H1 (cell line): ENCODE results near the gene APP. TPM values are rescaled to one million over a fixed set of nuclear protein-coding genes. Genes with fewer than 3 reads are reported as not detected.

Experiments
- CTCF ChIA-PET: fragments of 300-600 bp; sonication (Branson Sonifier 250); formaldehyde crosslinking; loops from one replicate; lab custom pipeline; 2021; ENCODE audit not compliant: partially characterized antibody; lab: Charles Lee
- POLR2A ChIA-PET: fragments of 300-600 bp; sonication (Branson Sonifier 250); formaldehyde crosslinking; loops from one replicate; lab custom pipeline; 2021; ENCODE audit warnings: inconsistent platforms; ENCODE audit not compliant: partially characterized antibody; lab: Charles Lee
- DNase-seq, 2 experiments: peaks; one replicate each; pipeline versions ENCODE4 v3.0.0 to v3.0.0-alpha.2; 2010 to 2022; ENCODE audit warnings: low spot score in 2 of 2, low read depth in 1 of 2, mixed read lengths in 1 of 2
- FAIRE-seq: peaks from 2 replicates; lab custom pipeline; 2011; peaks lifted over from hg19 to GRCh38; lab: Jason Lieb, UNC
- H2AFZ ChIP-seq: 2 replicates; pipeline ENCODE4 v1.8.1; 2012; ENCODE audit warnings: low read length, inconsistent platforms
- H2AK5ac ChIP-seq: 2 replicates; pipeline ENCODE4 v1.6.1; 2013; ENCODE audit warnings: low read depth, low read length
- H2BK120ac ChIP-seq: replicated peaks from 2 replicates; pipeline ENCODE3; 2013; ENCODE audit warnings: low read depth, low read length, inconsistent platforms
- H2BK12ac ChIP-seq: 2 replicates; pipeline ENCODE4 v1.6.1; 2013; ENCODE audit warnings: low read depth, low read length
- H2BK15ac ChIP-seq: 2 replicates; pipeline ENCODE4 v1.6.1; 2013; ENCODE audit warnings: low read length
- H2BK20ac ChIP-seq: 2 replicates; pipeline ENCODE4 v1.6.1; 2013; ENCODE audit warnings: low read length
- H2BK5ac ChIP-seq: 2 replicates; pipeline ENCODE4 v1.6.1; 2013; ENCODE audit warnings: low read depth, low read length
- H3K14ac ChIP-seq: 2 replicates; pipeline ENCODE4 v1.6.1; 2013; ENCODE audit warnings: inconsistent platforms; ENCODE audit not compliant: insufficient read length
- H3K18ac ChIP-seq: 2 replicates; pipeline ENCODE4 v1.6.1; 2013; ENCODE audit warnings: low read length; ENCODE audit errors: extremely low read depth
- H3K23ac ChIP-seq: 2 replicates; pipeline ENCODE4 v1.6.1; 2013; ENCODE audit warnings: inconsistent platforms; ENCODE audit not compliant: insufficient read length
- H3K23me2 ChIP-seq: 2 replicates; pipeline ENCODE4 v1.6.1; 2013; ENCODE audit warnings: low read depth, low read length
- H3K27ac ChIP-seq: 2 replicates; pipeline ENCODE4 v1.6.1; 2011; ENCODE audit warnings: low read depth, low read length, inconsistent platforms
- H3K27me3 ChIP-seq, 4 experiments: replicated peaks in 1 of 4; 1 replicate in 1 of 4; 2 replicates in 3 of 4; pipeline versions ENCODE4 v1.6.1 to v1.8.1; 2011 to 2013; ENCODE audit warnings: low read length in 3 of 4, mild to moderate bottlenecking in 3 of 4, inconsistent platforms in 2 of 4, mixed read lengths in 2 of 4, moderate library complexity in 1 of 4; ENCODE audit not compliant: control insufficient read depth in 3 of 4, insufficient read depth in 3 of 4; ENCODE audit errors: extremely low read depth in 1 of 4
- H3K36me3 ChIP-seq, 4 experiments: 2 replicates each; pipeline versions ENCODE4 v1.6.1 to v1.8.1; 2011 to 2013; ENCODE audit warnings: mild to moderate bottlenecking in 4 of 4, low read length in 3 of 4, moderate library complexity in 2 of 4, control low read depth in 1 of 4, inconsistent platforms in 1 of 4; ENCODE audit not compliant: insufficient read depth in 4 of 4, control insufficient read depth in 2 of 4
- H3K4ac ChIP-seq: replicated peaks from 2 replicates; pipeline ENCODE3; 2013; ENCODE audit warnings: low read length, low read depth, mixed read lengths, inconsistent platforms; ENCODE audit not compliant: insufficient read length
- H3K4me1 ChIP-seq, 4 experiments: replicated peaks in 1 of 4; 1 replicate in 1 of 4; 2 replicates in 3 of 4; pipeline versions ENCODE4 v1.6.1 to v1.8.1; 2011 to 2013; ENCODE audit warnings: low read length in 3 of 4, inconsistent platforms in 2 of 4, mixed read lengths in 1 of 4; ENCODE audit not compliant: insufficient read depth in 4 of 4, control insufficient read depth in 3 of 4
- H3K4me2 ChIP-seq, 2 experiments: 2 replicates each; pipeline versions ENCODE4 v1.6.1 to v1.8.1; 2011 to 2013; ENCODE audit warnings: low read depth in 2 of 2, low read length in 2 of 2, control low read depth in 1 of 2, inconsistent platforms in 1 of 2, mild to moderate bottlenecking in 1 of 2; ENCODE audit not compliant: insufficient read depth in 1 of 2
- H3K4me3 ChIP-seq, 4 experiments: fragments of 200-600, 300-600 bp in 1 of 4; sonication (generic), shearing (Covaris generic), sonication (Bioruptor Twin) in 1 of 4; 2 replicates each; pipeline versions ENCODE4 v1.5.1 to v1.8.1; 2011 to 2016; ENCODE audit warnings: low read length in 4 of 4, low read depth in 3 of 4, control low read depth in 2 of 4, inconsistent platforms in 2 of 4, mild to moderate bottlenecking in 2 of 4, mixed read lengths in 1 of 4, moderate library complexity in 1 of 4; ENCODE audit not compliant: insufficient read depth in 2 of 4; ENCODE audit errors: extremely low read depth in 1 of 4
- H3K56ac ChIP-seq: replicated peaks from 2 replicates; pipeline ENCODE3; 2013; ENCODE audit warnings: low read depth, mild to moderate bottlenecking, mixed read lengths, low read length, inconsistent platforms; ENCODE audit not compliant: insufficient read length
- H3K79me1 ChIP-seq: 2 replicates; pipeline ENCODE4 v1.6.1; 2013; ENCODE audit warnings: low read depth, low read length, control low read depth
- H3K79me2 ChIP-seq, 2 experiments: 2 replicates each; pipeline versions ENCODE4 v1.6.1 to v1.8.1; 2012 to 2013; ENCODE audit warnings: low read length in 2 of 2, mild to moderate bottlenecking in 2 of 2, inconsistent platforms in 1 of 2; ENCODE audit not compliant: insufficient read depth in 2 of 2, control insufficient read depth in 1 of 2
- H3K9ac ChIP-seq, 4 experiments: replicated peaks in 1 of 4; 1 replicate in 1 of 4; 2 replicates in 3 of 4; pipeline versions ENCODE4 v1.6.1 to v1.8.1; 2011 to 2013; ENCODE audit warnings: low read depth in 3 of 4, low read length in 3 of 4, control low read depth in 2 of 4, mild to moderate bottlenecking in 2 of 4, moderate library complexity in 2 of 4, inconsistent platforms in 1 of 4; ENCODE audit errors: extremely low read depth in 1 of 4
- H3K9me3 ChIP-seq, 2 experiments: 2 replicates each; pipeline versions ENCODE4 v1.6.1 to v1.8.1; 2012 to 2013; ENCODE audit warnings: mild to moderate bottlenecking in 2 of 2, moderate library complexity in 2 of 2, control low read depth in 1 of 2, inconsistent platforms in 1 of 2, low read depth in 1 of 2, low read length in 1 of 2, mixed read lengths in 1 of 2; ENCODE audit not compliant: insufficient read depth in 2 of 2
- H4K20me1 ChIP-seq, 2 experiments: replicated peaks in 1 of 2; 2 replicates each; pipeline versions ENCODE3 to v1.8.1; 2011 to 2013; ENCODE audit warnings: inconsistent platforms in 2 of 2, low read length in 2 of 2, mild to moderate bottlenecking in 1 of 2; ENCODE audit not compliant: insufficient read depth in 2 of 2, control insufficient read depth in 1 of 2
- H4K5ac ChIP-seq: 2 replicates; pipeline ENCODE4 v1.6.1; 2013; ENCODE audit warnings: low read length, low read depth, mixed read lengths, inconsistent platforms; ENCODE audit not compliant: insufficient read length
- H4K8ac ChIP-seq: 2 replicates; pipeline ENCODE4 v1.8.0; 2013; ENCODE audit warnings: mild to moderate bottlenecking, moderate library complexity, low read length, inconsistent platforms; ENCODE audit not compliant: insufficient read depth; ENCODE audit errors: extremely low read depth
- H4K91ac ChIP-seq: replicated peaks from 2 replicates; pipeline ENCODE3; 2013; ENCODE audit warnings: low read length, mixed read lengths, inconsistent platforms; ENCODE audit not compliant: insufficient read length
- BRCA1 ChIP-seq: IDR thresholded peaks from 2 replicates; pipeline ENCODE4 v1.6.1; 2012; ENCODE audit warnings: low read depth, low read length, improper control_type of control experiment
- CEBPB ChIP-seq: IDR thresholded peaks from 2 replicates; pipeline ENCODE4 v1.6.1; 2012; ENCODE audit warnings: low read depth, low read length
- CHD1 ChIP-seq: IDR thresholded peaks from 2 replicates; pipeline ENCODE4 v1.6.1; 2012; ENCODE audit warnings: low read depth, low read length, improper control_type of control experiment
- CTCF ChIP-seq, 3 experiments: IDR thresholded peaks; 1 replicate in 2 of 3; 2 replicates in 1 of 3; pipeline versions ENCODE4 v1.5.1 to v1.6.1; 2011; ENCODE audit warnings: low read length in 3 of 3, mild to moderate bottlenecking in 3 of 3, inconsistent platforms in 2 of 3, low read depth in 1 of 3, moderate library complexity in 1 of 3; ENCODE audit not compliant: insufficient read depth in 1 of 3; ENCODE audit errors: control extremely low read depth in 1 of 3
- KDM4A ChIP-seq: IDR thresholded peaks from one replicate; pipeline ENCODE4 v1.7.1; 2012; ENCODE audit warnings: low read depth, mild to moderate bottlenecking, moderate library complexity, low read length, inconsistent platforms; ENCODE audit not compliant: severe bottlenecking
- NANOG ChIP-seq: IDR thresholded peaks from 2 replicates; pipeline ENCODE4 v1.6.1; 2011; ENCODE audit warnings: low read length, low read depth, mild to moderate bottlenecking, inconsistent platforms; ENCODE audit not compliant: insufficient read depth, poor library complexity, severe bottlenecking
- PHF8 ChIP-seq: fragments of 200-600 bp; sonication (generic); conservative IDR thresholded peaks from 2 replicates; pipeline ENCODE4 v1.7.1; 2012; ENCODE audit warnings: low read depth, mild to moderate bottlenecking, inconsistent platforms, low read length, moderate library complexity
- POLR2AphosphoS5 ChIP-seq: IDR thresholded peaks from 2 replicates; pipeline ENCODE4 v1.6.1; 2011; ENCODE audit warnings: low read depth, low read length
- POU5F1 ChIP-seq: IDR thresholded peaks from 2 replicates; pipeline ENCODE4 v1.6.1; 2011; ENCODE audit warnings: low read depth, mild to moderate bottlenecking, low read length, moderate library complexity
- RFX5 ChIP-seq: IDR thresholded peaks from 2 replicates; pipeline ENCODE4 v1.6.1; 2011; ENCODE audit warnings: low read depth, low read length, improper control_type of control experiment, borderline replicate concordance
- RNF2 ChIP-seq: fragments of 200-900, 300-1000 bp; sonication (generic); IDR thresholded peaks from 2 replicates; pipeline ENCODE4 v1.7.1; 2016; ENCODE audit warnings: borderline replicate concordance, low read depth, mild to moderate bottlenecking, antibody characterized with exemption, low read length; ENCODE audit not compliant: poor library complexity, severe bottlenecking; ENCODE audit errors: missing control alignments
- TAF1 ChIP-seq: IDR thresholded peaks from 2 replicates; pipeline ENCODE4 v1.6.1; 2011; ENCODE audit warnings: mild to moderate bottlenecking, low read depth, low read length
- WGBS, 2 experiments: shearing (Covaris generic) in 1 of 2; methylation state at CpG; one replicate each; pipeline versions ENCODE4 v1.1.6 to v1.1.7; 2013 to 2015; ENCODE audit warnings: low lambda C conversion rate in 2 of 2, mixed read lengths in 2 of 2, inconsistent platforms in 1 of 2, low coverage in 1 of 2, missing lambda C conversion rate in 1 of 2; ENCODE audit not compliant: insufficient replicate concordance in 2 of 2, insufficient coverage in 1 of 2, insufficient read length in 1 of 2; ENCODE audit errors: extremely low coverage in 1 of 2, missing lambda C conversion rate in 1 of 2; 5-methylcytosine and 5-hydroxymethylcytosine counted together
- polyA plus RNA-seq, 7 experiments: library from polyadenylated mRNA; depleted of rRNA in 3 of 7; stranded (reverse) in 5 of 7; unstranded in 2 of 7; fragments of >200 nt in 5 of 7; fragments of 200-250 nt in 2 of 7; gene quantifications; 1 replicate in 5 of 7; 2 replicates in 1 of 7; 4 replicates in 1 of 7; pipeline versions ENCODE4 v1.2.1 to v1.2.3, GENCODE V29; 2011 to 2013; ENCODE audit warnings: missing spikeins in 2 of 7, mixed read lengths in 2 of 7
- total RNA-seq: library from RNA; stranded (reverse); fragmentation: NEBNext Ultra II Directional; extraction: Animal tissue kit (Norgen Biotek cat#: 25700); gene quantifications from 2 replicates; pipeline ENCODE4 v1.2.1, GENCODE V29; 2021

Gene APP
- total and polyA plus RNA-seq, 2 of the 8 experiments (the other 6 are each of a cell fraction or from before 2014, with no cell fraction given): 375 to 551 TPM

GRCh38 chr21:25836396-25836795, 334.2 kb downstream of the APP start:
- Histone ChIP-seq H3K23ac (no peak overlapping the region), H3K79me2 (no peaks in the 10 kb centered on the region), H3K4me2 (no peak overlapping the region), H3K56ac (no peak overlapping the region), H3K79me1 (no peaks in the 10 kb centered on the region), H2AK5ac (no peak overlapping the region), H2BK120ac (no peak overlapping the region), H3K9ac (no peak overlapping the region), H3K4ac (no peak overlapping the region), H3K36me3 (no peaks in the 10 kb centered on the region), H3K27me3 (peaks cover 0 to 1% (median 0%) of the 10 kb centered on the region in 4 experiments; a peak in 1 of 7 replicates), H3K4me3 (no peak overlapping the region), H3K4me1 (no peaks in the 10 kb centered on the region), H2BK5ac (no peak overlapping the region), H4K91ac (no peak overlapping the region), H2BK12ac (no peak overlapping the region), H4K20me1 (no peaks in the 10 kb centered on the region), H2AFZ (no peak overlapping the region), H2BK15ac (no peak overlapping the region), H3K9me3 (no peaks in the 10 kb centered on the region; a peak in 1 of 4 replicates), H3K18ac (no peak overlapping the region), H4K8ac (no peak overlapping the region), H2BK20ac (no peak overlapping the region), H3K23me2 (no peaks in the 10 kb centered on the region), H3K14ac (no peak overlapping the region), H4K5ac (no peak overlapping the region), H3K27ac (no peak overlapping the region)
- ChIA-PET POLR2A (no interaction called here), CTCF (interaction anchor here (1.0 kb wide), 1 partner anchor 14 kb away, joined by 3 read pairs; no protein-coding TSS in a partner anchor)
- FAIRE-seq (no peak), DNase-seq (no peak)
- WGBS, 2 experiments: 96% methylated on average over 2 of the region's 2 CpGs; no CpG with 5 or more reads in 1 of the 2 experiments
- TF ChIP-seq POLR2AphosphoS5: no peak
- no peak for TF ChIP-seq CHD1
- no peak for TF ChIP-seq PHF8
- TF ChIP-seq BRCA1: no peak
- no peak for TF ChIP-seq NANOG
- no peak for TF ChIP-seq TAF1
- no peak for TF ChIP-seq RNF2
- no peak for TF ChIP-seq KDM4A
- TF ChIP-seq CTCF (IDR thresholded peaks at IDR 0.05; ENCODE audit: control extremely low read depth in 1 of 3, insufficient read depth in 1 of 3, low read depth in 1 of 3, low read length in 3 of 3): no peak
- TF ChIP-seq POU5F1: no peak
- no peak for TF ChIP-seq RFX5
- no peak for TF ChIP-seq CEBPB
